H1 (cell line): ENCODE results near the gene CLDN4. TPM values are rescaled to one million over a fixed set of nuclear protein-coding genes. Genes with fewer than 3 reads are reported as not detected.

Experiments used
- ATF3 ChIP-seq: IDR thresholded peaks from 2 replicates; pipeline ENCODE4 v1.6.1; 2011; ENCODE audit warnings: low read depth, mild to moderate bottlenecking, low read length; ENCODE audit not compliant: insufficient read depth
- BACH1 ChIP-seq: IDR thresholded peaks from 2 replicates; pipeline ENCODE4 v1.6.1; 2012; ENCODE audit warnings: low read length, improper control_type of control experiment
- BCL11A ChIP-seq, 2 experiments: IDR thresholded peaks; one replicate each; pipeline ENCODE4 v1.6.1; 2011; ENCODE audit warnings: low read depth in 2 of 2, low read length in 2 of 2, mild to moderate bottlenecking in 2 of 2
- CEBPB ChIP-seq: IDR thresholded peaks from 2 replicates; pipeline ENCODE4 v1.6.1; 2012; ENCODE audit warnings: low read depth, low read length
- CHD2 ChIP-seq: IDR thresholded peaks from 2 replicates; pipeline ENCODE4 v1.6.1; 2012; ENCODE audit warnings: low read length, improper control_type of control experiment
- E2F6 ChIP-seq: IDR thresholded peaks from 2 replicates; pipeline ENCODE4 v1.6.1; 2012; ENCODE audit warnings: inconsistent platforms
- EGR1 ChIP-seq: IDR thresholded peaks from 2 replicates; pipeline ENCODE4 v1.6.1; 2011; ENCODE audit warnings: low read depth, low read length, borderline replicate concordance
- EZH2 ChIP-seq: fragments of 200-600 bp; sonication (generic); IDR thresholded peaks from 2 replicates; pipeline ENCODE4 v1.7.1; 2012; ENCODE audit warnings: low read depth, mild to moderate bottlenecking, moderate library complexity, low read length, inconsistent platforms; ENCODE audit not compliant: severe bottlenecking
- GABPA ChIP-seq: IDR thresholded peaks from 2 replicates; pipeline ENCODE4 v1.6.1; 2011; ENCODE audit warnings: mild to moderate bottlenecking, low read length, moderate library complexity, borderline replicate concordance; ENCODE audit not compliant: insufficient read depth
- JUND ChIP-seq: IDR thresholded peaks from 2 replicates; pipeline ENCODE4 v1.6.1; 2011; ENCODE audit warnings: mild to moderate bottlenecking, improper control_type of control experiment, low read length
- POLR2A ChIP-seq, 2 experiments: IDR thresholded peaks; 1 replicate in 1 of 2; 2 replicates in 1 of 2; pipeline ENCODE4 v1.6.1; 2011; ENCODE audit warnings: low read depth in 2 of 2, low read length in 2 of 2, mild to moderate bottlenecking in 2 of 2; ENCODE audit errors: control extremely low read depth in 1 of 2
- POLR2AphosphoS5 ChIP-seq: IDR thresholded peaks from 2 replicates; pipeline ENCODE4 v1.6.1; 2011; ENCODE audit warnings: low read depth, low read length
- RAD21 ChIP-seq, 2 experiments: IDR thresholded peaks in 1 of 2; conservative IDR thresholded peaks in 1 of 2; 2 replicates each; pipeline ENCODE4 v1.6.1; 2011; ENCODE audit warnings: low read depth in 2 of 2, low read length in 2 of 2, improper control_type of control experiment in 1 of 2, inconsistent platforms in 1 of 2, mild to moderate bottlenecking in 1 of 2, moderate library complexity in 1 of 2
- RXRA ChIP-seq: IDR thresholded peaks from 2 replicates; pipeline ENCODE4 v1.6.1; 2011; ENCODE audit warnings: low read depth, mild to moderate bottlenecking, low read length, moderate library complexity; ENCODE audit not compliant: insufficient read depth
- SIN3A ChIP-seq, 2 experiments: IDR thresholded peaks in 1 of 2; conservative IDR thresholded peaks in 1 of 2; 2 replicates each; pipeline ENCODE4 v1.6.1; 2011 to 2012; ENCODE audit warnings: low read length in 2 of 2, improper control_type of control experiment in 1 of 2, low read depth in 1 of 2, mild to moderate bottlenecking in 1 of 2
- SIRT6 ChIP-seq: IDR thresholded peaks from one replicate; pipeline ENCODE4 v1.7.1; 2012; ENCODE audit warnings: low read length, inconsistent platforms
- SIX5 ChIP-seq: IDR thresholded peaks from 2 replicates; pipeline ENCODE4 v1.6.1; 2011; ENCODE audit warnings: mild to moderate bottlenecking, low read depth, low read length
- SP1 ChIP-seq: IDR thresholded peaks from 2 replicates; pipeline ENCODE4 v1.6.1; 2011; ENCODE audit warnings: low read depth, low read length
- TAF1 ChIP-seq: IDR thresholded peaks from 2 replicates; pipeline ENCODE4 v1.6.1; 2011; ENCODE audit warnings: mild to moderate bottlenecking, low read depth, low read length
- TAF7 ChIP-seq: optimal IDR thresholded peaks from 2 replicates; pipeline ENCODE3; 2011; ENCODE audit warnings: low read depth, mild to moderate bottlenecking, inconsistent platforms, low read length, moderate library complexity, borderline replicate concordance
- USF2 ChIP-seq: IDR thresholded peaks from 2 replicates; pipeline ENCODE4 v1.6.1; 2011; ENCODE audit warnings: low read length, improper control_type of control experiment
- ZNF274 ChIP-seq: IDR thresholded peaks from 2 replicates; pipeline ENCODE4 v1.7.0; 2012; ENCODE audit warnings: low read length, borderline replicate concordance; ENCODE audit errors: extremely low read depth
- polyA plus RNA-seq, 7 experiments: library from polyadenylated mRNA; depleted of rRNA in 3 of 7; stranded (reverse) in 5 of 7; unstranded in 2 of 7; fragments of >200 nt in 5 of 7; fragments of 200-250 nt in 2 of 7; gene quantifications; 1 replicate in 5 of 7; 2 replicates in 1 of 7; 4 replicates in 1 of 7; pipeline versions ENCODE4 v1.2.1 to v1.2.3, GENCODE V29; 2011 to 2013; ENCODE audit warnings: missing spikeins in 2 of 7, mixed read lengths in 2 of 7
- total RNA-seq: library from RNA; stranded (reverse); fragmentation: NEBNext Ultra II Directional; extraction: Animal tissue kit (Norgen Biotek cat#: 25700); gene quantifications from 2 replicates; pipeline ENCODE4 v1.2.1, GENCODE V29; 2021

The CLDN4 gene
- total and polyA plus RNA-seq, 2 of the 8 experiments (the other 6 are each of a cell fraction or from before 2014, with no cell fraction given), result 28.0 to 69.3 TPM

GRCh38 chr7:73830681-73831583 is at the start of gene CLDN4 (continued):
- TF ChIP-seq GABPA (no peak), TAF1 (peak; percentile 78), CEBPB (no peak), SP1 (peak; percentile 88), BACH1 (no peak), BCL11A (IDR thresholded peaks at IDR 0.05; ENCODE audit: low read depth in 2 of 2, low read length in 2 of 2) (no peak), RXRA (no peak), ZNF274 (no peak), CHD2 (0 out of 2 replicates have a peak, but pooled peaks have one; percentile 10), ATF3 (no peak), JUND (no peak), EZH2 (no peak), SIRT6 (no peak), SIX5 (no peak), USF2 (no peak), TAF7 (no peak), RAD21 (IDR thresholded peaks at IDR 0.05 in 1 of 2, conservative IDR thresholded peaks at IDR 0.05 in 1 of 2; ENCODE audit: low read depth in 2 of 2, low read length in 2 of 2) (peak in 1 of 2 experiments; percentile 5; a peak in 1 of 4 replicates), POLR2AphosphoS5 (peak; percentile 97), E2F6 (peak; percentile 35; the same call in 1 of the 2 replicates), SIN3A (conservative IDR thresholded peaks at IDR 0.05 in 1 of 2, IDR thresholded peaks at IDR 0.05 in 1 of 2; ENCODE audit: low read depth in 1 of 2, low read length in 2 of 2) (no peak; a peak in 1 of 4 replicates), EGR1 (no peak), POLR2A (IDR thresholded peaks at IDR 0.05; ENCODE audit: control extremely low read depth in 1 of 2, low read depth in 2 of 2, low read length in 2 of 2) (peak in 1 of 2 experiments; percentile 91; a peak in 2 of 3 replicates)
